UCSD-AML1 (cell line): ENCODE data around the gene TSPAN11.

ENCODE experiments used
- DNase-seq: peaks from one replicate; lab custom pipeline; 2025; ENCODE audit not compliant: unreplicated experiment; lab: John Stamatoyannopoulos, UW

Gene TSPAN11

GRCh38 chr12:31037931-31038330 lies 111.4 kb downstream of the TSPAN11 start:
- no peak for DNase-seq

- DNase-seq, result no peak
Observed at GRCh38 chr12:31041033-31041564, 114.6 kb downstream of the TSPAN11 start.
